Aorta (tissue), 5 donors: ENCODE data around the gene LRRC37A3. TPM values are rescaled to one million over a fixed set of nuclear protein-coding genes. Genes with fewer than 3 reads are reported as not detected.
"Not testable (repeated sequence)": the region's sequence is repeated elsewhere in the genome, so short reads cannot be mapped to it uniquely, and the experiment has no call there.

Experiments
- ATAC-seq: fragments of 200-7000 bp; cut with Tn5 transposase; one replicate; pipeline ENCODE4 v1.9.1; 2022; ENCODE audit warnings: moderate library complexity; ENCODE audit not compliant: low FRiP score
- DNase-seq, 2 donors: peaks; one replicate each; pipeline ENCODE4 v3.0.0-alpha.2; 2020
- H3K27ac ChIP-seq, 2 donors: one replicate each; pipeline ENCODE4 v1.5.1; 2013; ENCODE audit warnings: low read length in 2 of 2, mild to moderate bottlenecking in 2 of 2, moderate library complexity in 2 of 2, control low read depth in 1 of 2, inconsistent platforms in 1 of 2, low read depth in 1 of 2
- H3K27me3 ChIP-seq, 2 donors: one replicate each; pipeline ENCODE4 v1.6.1; 2013; ENCODE audit warnings: control low read depth in 1 of 2, low read length in 1 of 2, mild to moderate bottlenecking in 1 of 2, moderate library complexity in 1 of 2; ENCODE audit not compliant: insufficient read depth in 2 of 2, control insufficient read depth in 1 of 2
- H3K36me3 ChIP-seq, 2 donors: one replicate each; pipeline ENCODE4 v1.6.1; 2013; ENCODE audit warnings: control low read depth in 1 of 2, low read length in 1 of 2, mild to moderate bottlenecking in 1 of 2; ENCODE audit not compliant: insufficient read depth in 2 of 2, control insufficient read depth in 1 of 2
- H3K4me1 ChIP-seq, 2 donors: one replicate each; pipeline ENCODE4 v1.6.1; 2013; ENCODE audit warnings: low read length in 2 of 2, control low read depth in 1 of 2, mild to moderate bottlenecking in 1 of 2, moderate library complexity in 1 of 2; ENCODE audit not compliant: insufficient read depth in 2 of 2, control insufficient read depth in 1 of 2
- H3K4me3 ChIP-seq, 2 donors: one replicate each; pipeline ENCODE4 v1.5.1; 2013; ENCODE audit warnings: low read length in 2 of 2, control low read depth in 1 of 2, mild to moderate bottlenecking in 1 of 2
- H3K9me3 ChIP-seq: one replicate; pipeline ENCODE4 v1.6.1; 2013; ENCODE audit warnings: mild to moderate bottlenecking, low read length; ENCODE audit not compliant: control insufficient read depth
- WGBS, 2 donors: extraction: QIAGEN DNeasy Blood & Tissue Kit; methylation state at CpG; one replicate each; pipeline ENCODE4 v1.1.7; 2013; 5-methylcytosine and 5-hydroxymethylcytosine counted together
- intact Hi-C, 2 donors: fragments of 100-400 bp; cut with DNase I; formaldehyde crosslinking; loops; one replicate each; pipeline versions ENCODE4 v1.14.2 to v1.15.0; 2022
- polyA plus RNA-seq, 2 donors: library from polyadenylated mRNA; stranded (reverse); fragments of 200-250 nt; gene quantifications; one replicate each; pipeline ENCODE4 v1.2.3, GENCODE V29; 2013
- total RNA-seq, 2 donors: library from RNA; stranded (reverse); fragmentation: NEBNext Ultra II Directional; extraction: Animal tissue kit (Norgen Biotek cat#: 25700); gene quantifications; one replicate each; pipeline ENCODE4 v1.2.1, GENCODE V29; 2021
- donor health status: healthy with polysubstance abuse.
- donor health status: Bipolar disorder and iron deficiency.
- donor health status: DM: no; HTN: no; CAD: no.
- donor health status: DM: no; HTN: no; CAD: no.
- donor health status: DM: yes; HTN: yes; CAD: no.

The LRRC37A3 gene
- total and polyA plus RNA-seq, 4 donors: 0.50 to 23.8 (median 15.7) TPM

DNA sequence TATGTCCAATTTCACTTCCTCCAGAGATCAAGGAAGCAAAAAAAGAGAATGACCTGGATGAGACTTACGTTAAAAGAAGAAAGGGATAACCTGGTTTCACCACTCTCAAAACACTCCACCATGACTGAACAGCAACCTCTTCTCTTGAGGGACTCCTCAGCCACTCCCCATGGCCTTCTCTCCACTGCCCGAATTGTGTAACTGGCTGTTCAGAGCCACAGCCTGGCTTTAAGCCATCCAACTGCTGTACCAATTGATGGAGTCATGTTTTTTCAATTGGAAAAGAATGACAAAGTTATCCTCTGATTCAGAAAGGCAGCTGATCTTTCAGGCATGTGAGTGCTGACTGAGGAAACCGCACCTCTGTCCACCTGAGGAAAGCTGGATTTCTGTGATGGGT, 85.2 kb downstream of the LRRC37A3 start:
- H3K4me1 ChIP-seq, DNase-seq, intact Hi-C loops, H3K36me3 ChIP-seq, H3K4me3 ChIP-seq, H3K27ac ChIP-seq, ATAC-seq, H3K9me3 ChIP-seq, H3K27me3 ChIP-seq: not testable (repeated sequence)
- 59 to 69% methylated on average over 3 of the region's 3 CpGs for WGBS, 2 donors

DNA sequence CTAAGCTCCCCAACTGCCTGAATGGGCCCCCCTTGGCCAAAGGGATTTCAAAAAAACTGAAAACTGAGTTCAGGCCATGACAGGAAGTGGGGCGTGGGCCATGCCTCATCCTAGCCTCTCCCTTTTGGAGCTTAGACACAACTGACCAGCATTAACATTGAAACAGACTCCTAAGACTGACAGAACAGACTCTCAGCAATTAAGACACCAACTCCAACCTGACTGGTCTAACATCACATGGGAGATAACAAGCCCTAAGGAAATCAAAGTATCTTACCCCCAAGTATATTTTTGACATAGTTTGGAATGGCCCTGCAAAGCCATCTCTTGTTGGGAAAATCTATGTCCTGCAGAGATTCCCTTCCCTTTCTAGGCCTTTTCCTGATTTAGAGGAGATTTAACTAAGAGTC, 88.6 kb downstream of the LRRC37A3 start:
- DNase-seq, ATAC-seq, H3K9me3 ChIP-seq, H3K27me3 ChIP-seq, H3K4me3 ChIP-seq, H3K27ac ChIP-seq, intact Hi-C loops, H3K4me1 ChIP-seq, H3K36me3 ChIP-seq: not testable (repeated sequence)
- WGBS, 2 donors: 86 to 93% methylated on average over 1 of the region's 1 CpG

DNA sequence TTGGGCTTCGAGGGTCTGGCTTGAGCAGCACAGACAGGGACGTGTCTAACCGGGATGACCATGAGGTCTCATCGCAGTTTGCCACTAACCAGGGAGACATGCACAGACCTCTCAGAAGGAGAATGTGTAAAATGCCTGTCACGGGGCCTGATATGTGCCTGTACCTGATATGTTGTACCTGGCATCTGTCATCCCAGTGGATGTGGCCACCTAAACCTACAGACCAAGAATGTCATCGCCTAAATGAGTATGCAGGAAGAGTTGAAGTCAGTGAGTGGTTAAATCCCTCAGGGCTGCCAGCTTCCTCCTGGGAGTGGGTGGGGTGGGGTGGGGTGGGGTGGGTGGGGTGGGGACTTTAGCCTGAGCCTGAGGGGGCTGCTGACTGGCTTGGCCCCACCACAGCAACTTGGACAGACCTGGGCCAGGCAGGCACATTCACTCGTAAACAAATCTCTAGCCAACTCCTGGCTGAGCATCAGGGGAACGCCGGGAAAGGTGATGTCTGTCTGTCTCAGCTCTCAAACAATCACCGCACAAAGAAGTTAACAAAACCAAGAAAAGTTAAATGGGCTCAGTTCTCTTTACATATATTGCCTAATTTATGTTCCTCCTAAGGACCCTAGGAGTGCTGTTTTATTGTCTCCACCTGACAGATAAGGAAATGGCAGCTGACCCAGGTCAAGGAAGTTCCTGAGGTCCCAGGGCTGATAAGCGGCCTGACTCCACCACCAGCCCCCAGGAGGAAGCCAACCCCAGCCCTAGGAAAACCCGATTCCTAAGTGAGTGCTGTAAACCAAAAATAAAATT, 89.3 kb downstream of the LRRC37A3 start:
- DNase-seq, H3K36me3 ChIP-seq, ATAC-seq, H3K27me3 ChIP-seq, H3K4me1 ChIP-seq, intact Hi-C loops, H3K4me3 ChIP-seq, H3K27ac ChIP-seq, H3K9me3 ChIP-seq: not testable (repeated sequence)
- WGBS, 2 donors: 73 to 76% methylated on average over 10 to 12 of the region's 12 CpGs

- intact Hi-C loops, ATAC-seq: not testable (repeated sequence)
Observed at GRCh38 chr17:64829068-64829467, 90.2 kb downstream of the LRRC37A3 start.

DNA sequence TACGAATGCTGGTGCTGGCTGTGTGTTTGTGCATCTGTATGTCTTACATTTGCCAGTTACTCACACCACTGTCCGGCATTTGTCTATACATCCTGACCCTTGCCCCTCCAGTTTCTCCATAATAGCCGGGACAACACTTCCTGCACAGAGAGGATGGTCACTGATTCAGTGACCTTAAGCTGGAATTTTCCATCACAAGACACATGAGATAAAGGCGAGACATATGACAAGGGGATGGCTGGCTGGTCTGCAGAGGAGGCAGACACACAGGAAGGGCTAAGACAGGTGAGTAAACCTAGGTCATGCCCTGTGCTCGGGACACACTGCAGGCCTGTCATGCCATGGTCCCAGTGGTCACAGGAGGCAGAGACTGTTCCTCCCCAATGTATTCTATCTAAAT, 100.4 kb downstream of the LRRC37A3 start:
- H3K9me3 ChIP-seq, H3K27ac ChIP-seq, DNase-seq, intact Hi-C loops, ATAC-seq, H3K36me3 ChIP-seq, H3K27me3 ChIP-seq, H3K4me3 ChIP-seq, H3K4me1 ChIP-seq: not testable (repeated sequence)
- WGBS, 2 donors: 82 to 86% methylated on average over 5 of the region's 5 CpGs

More at GRCh38 chr17:64829068-64829467, 90.2 kb downstream of the LRRC37A3 start:
- not testable (repeated sequence) for H3K27ac ChIP-seq, DNase-seq, H3K27me3 ChIP-seq, H3K4me3 ChIP-seq, H3K9me3 ChIP-seq, H3K36me3 ChIP-seq, H3K4me1 ChIP-seq
- 86 to 89% methylated on average over 4 to 5 of the region's 5 CpGs for WGBS, 2 donors

GRCh38 chr17:64815833-64816198, 103.5 kb downstream of the LRRC37A3 start:
- ATAC-seq, H3K27me3 ChIP-seq, intact Hi-C loops, H3K4me3 ChIP-seq, H3K9me3 ChIP-seq, H3K4me1 ChIP-seq, H3K27ac ChIP-seq, DNase-seq, H3K36me3 ChIP-seq: not testable (repeated sequence)
- 86 to 87% methylated on average over 5 of the region's 5 CpGs for WGBS, 2 donors

DNA sequence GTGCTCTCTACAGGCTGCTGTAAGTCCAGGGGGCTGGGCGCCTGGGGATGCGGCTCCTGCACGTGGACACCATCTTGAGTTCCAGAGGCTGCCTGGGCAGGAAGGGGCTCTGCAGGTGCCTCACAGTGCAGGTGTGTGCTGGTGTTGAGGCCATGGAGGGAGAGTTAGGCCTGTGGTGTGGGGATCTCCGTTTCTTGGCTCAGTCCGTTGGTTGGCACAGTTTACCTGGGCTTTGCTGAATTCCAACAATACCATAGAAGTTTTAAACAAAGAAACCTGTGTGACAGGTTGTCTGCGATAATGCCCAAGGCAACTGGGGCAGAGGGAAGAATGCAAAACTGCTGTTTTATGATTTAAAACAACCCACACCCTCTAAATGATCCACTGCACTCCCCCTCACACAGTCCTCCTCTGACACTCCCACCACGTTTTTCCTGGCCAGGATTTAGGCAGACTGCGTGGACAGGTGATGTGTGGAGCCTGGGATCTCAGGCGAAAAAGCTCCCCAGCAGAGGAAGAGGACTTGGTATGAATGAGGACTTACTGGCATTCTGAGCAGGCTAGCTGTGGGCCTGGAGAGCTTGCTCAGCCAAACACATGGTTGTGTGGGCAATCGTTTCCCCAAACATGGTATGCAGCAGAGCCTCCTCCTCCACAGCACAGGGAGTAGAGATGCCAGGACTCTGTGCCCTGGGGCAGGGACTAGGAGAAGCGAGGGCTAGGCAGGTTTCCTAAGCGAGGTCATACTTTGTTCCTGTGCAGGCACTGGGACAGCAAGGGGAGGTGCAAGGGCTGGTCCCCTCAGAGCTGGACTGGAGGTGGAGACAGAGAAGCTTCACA, 104.1 kb downstream of the LRRC37A3 start:
- H3K4me1 ChIP-seq, H3K27me3 ChIP-seq, H3K9me3 ChIP-seq, H3K27ac ChIP-seq, H3K4me3 ChIP-seq, intact Hi-C loops, H3K36me3 ChIP-seq, DNase-seq: not testable (repeated sequence)
- WGBS, 2 donors: 75 to 76% methylated on average over 12 of the region's 12 CpGs
- peak; percentile 52 for ATAC-seq

DNA sequence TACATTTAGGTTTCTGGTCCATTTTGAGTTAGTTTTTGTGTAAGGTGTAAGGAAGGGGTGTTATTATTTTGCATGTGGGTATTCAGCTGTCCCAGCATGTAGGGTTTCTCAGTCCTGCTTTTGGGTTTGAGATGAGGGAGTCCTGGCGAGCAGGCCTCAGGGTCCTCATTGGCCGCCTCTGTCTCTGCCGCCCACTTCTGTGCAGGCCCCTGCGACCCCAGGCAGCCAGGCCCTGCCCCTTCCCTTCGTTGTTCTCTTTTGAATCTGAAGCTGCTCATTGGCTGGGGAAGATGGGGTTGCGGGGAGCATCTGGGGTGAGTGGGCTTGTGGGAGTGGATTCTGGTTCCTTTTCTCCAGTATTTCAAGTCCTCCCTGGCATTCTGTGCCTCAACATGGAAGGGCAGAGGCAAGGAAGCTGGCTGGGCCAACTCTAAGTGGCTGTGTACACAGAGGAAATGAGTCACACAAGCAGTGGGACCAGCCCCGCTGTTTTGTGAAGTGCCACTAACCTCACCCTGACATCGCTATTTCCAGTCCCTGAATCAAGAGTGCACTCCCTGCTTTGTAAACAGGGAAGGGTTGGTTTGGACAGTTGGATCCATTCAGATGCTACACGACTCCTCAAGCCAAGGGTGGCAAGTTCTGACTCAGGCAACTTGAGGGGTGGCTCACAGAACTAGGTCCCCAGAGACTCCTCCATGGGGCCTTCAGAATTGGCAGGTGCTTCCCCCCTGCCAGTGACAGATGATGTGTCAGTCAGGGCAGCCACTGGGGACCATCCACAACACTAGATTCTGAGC, 110.9 kb downstream of the LRRC37A3 start:
- intact Hi-C loops, H3K9me3 ChIP-seq, H3K4me3 ChIP-seq, H3K27me3 ChIP-seq, H3K36me3 ChIP-seq, H3K27ac ChIP-seq, H3K4me1 ChIP-seq: not testable (repeated sequence)
- DNase-seq: peak; percentile 39 to 87
- WGBS, 2 donors: 42 to 58% methylated on average over 6 to 9 of the region's 9 CpGs
- peak; percentile 85 for ATAC-seq
